Endothelial cell of umbilical vein (primary cell): ENCODE results near the gene CMSS1. TPM values are rescaled to one million over a fixed set of nuclear protein-coding genes. Genes with fewer than 3 reads are reported as not detected.

Experiments
- BruUV-seq: library from RNA; stranded (reverse); fragments of 400-500 nt; replicated peaks from 2 replicates; lab custom pipeline; 2021; lab: Mats Ljungman, UMichigan
- CTCF ChIA-PET: fragments of 300-600, 350-600 bp; sonication (Branson Sonifier 250); formaldehyde crosslinking; loops from one replicate; lab custom pipeline; 2021; ENCODE audit warnings: antibody characterized with exemption, inconsistent platforms; lab: Charles Lee
- POLR2A ChIA-PET: fragments of 300-600, 350-600 bp; sonication (Branson Sonifier 250); formaldehyde crosslinking; loops from one replicate; lab custom pipeline; 2021; ENCODE audit warnings: antibody characterized with exemption, inconsistent platforms; lab: Charles Lee
- DNase-seq: peaks from one replicate; pipeline ENCODE4 v3.0.0-alpha.2; 2011; ENCODE audit warnings: low read depth, low spot score
- FAIRE-seq: peaks from 2 replicates; lab custom pipeline; 2011; peaks lifted over from hg19 to GRCh38; lab: Jason Lieb, UNC
- H2AFZ ChIP-seq: 2 replicates; pipeline ENCODE4 v1.6.0; 2012; ENCODE audit warnings: low read depth, low read length, control low read depth, inconsistent platforms
- H3K27ac ChIP-seq: 2 replicates; pipeline ENCODE4 v1.5.1; 2011; ENCODE audit warnings: low read depth, mild to moderate bottlenecking, control low read depth, low read length, moderate library complexity; ENCODE audit not compliant: insufficient read depth
- H3K27me3 ChIP-seq, 2 experiments: 2 replicates each; pipeline versions ENCODE4 v1.6.0 to v1.6.1; 2011; ENCODE audit warnings: low read length in 2 of 2, mixed read lengths in 1 of 2; ENCODE audit not compliant: control insufficient read depth in 2 of 2, insufficient read depth in 2 of 2
- H3K36me3 ChIP-seq, 2 experiments: 2 replicates in 1 of 2; 3 replicates in 1 of 2; pipeline ENCODE4 v1.5.1; 2011; ENCODE audit warnings: low read length in 2 of 2, mild to moderate bottlenecking in 1 of 2, moderate library complexity in 1 of 2; ENCODE audit not compliant: control insufficient read depth in 2 of 2, insufficient read depth in 2 of 2; ENCODE audit errors: extremely low read depth in 1 of 2
- H3K4me1 ChIP-seq: 3 replicates; pipeline ENCODE4 v1.5.1; 2011; ENCODE audit warnings: mild to moderate bottlenecking, low read length; ENCODE audit not compliant: control insufficient read depth, insufficient read depth; ENCODE audit errors: extremely low read depth
- H3K4me2 ChIP-seq: 2 replicates; pipeline ENCODE4 v1.6.1; 2011; ENCODE audit warnings: low read length, control low read depth, mixed read lengths; ENCODE audit not compliant: insufficient read depth
- H3K4me3 ChIP-seq, 3 experiments: fragments of 200-600 bp in 1 of 3; sonication (generic), shearing (Covaris generic) in 1 of 3; replicated peaks in 1 of 3; 2 replicates each; pipeline ENCODE4 v1.5.1; 2011 to 2016; ENCODE audit warnings: control low read depth in 3 of 3, low read length in 3 of 3, mild to moderate bottlenecking in 2 of 3, inconsistent platforms in 1 of 3, low read depth in 1 of 3, moderate library complexity in 1 of 3; ENCODE audit not compliant: insufficient read depth in 1 of 3
- H3K79me2 ChIP-seq: 2 replicates; pipeline ENCODE4 v1.6.0; 2012; ENCODE audit warnings: low read length, inconsistent platforms; ENCODE audit not compliant: control insufficient read depth, insufficient read depth
- H3K9ac ChIP-seq: replicated peaks from 2 replicates; pipeline ENCODE3; 2011; ENCODE audit warnings: low read length, control low read depth; ENCODE audit not compliant: insufficient read depth; ENCODE audit errors: extremely low read depth
- H3K9me1 ChIP-seq: replicated peaks from 3 replicates; pipeline ENCODE4 v1.6.0; 2011; ENCODE audit warnings: mild to moderate bottlenecking, low read length; ENCODE audit not compliant: control insufficient read depth, insufficient read depth; ENCODE audit errors: extremely low read depth
- H3K9me3 ChIP-seq: replicated peaks from 2 replicates; pipeline ENCODE4 v1.5.1; 2012; ENCODE audit warnings: low read length, inconsistent platforms; ENCODE audit not compliant: control insufficient read depth, insufficient read depth
- H4K20me1 ChIP-seq: replicated peaks from 2 replicates; pipeline ENCODE3; 2011; ENCODE audit warnings: mild to moderate bottlenecking, low read length; ENCODE audit not compliant: control insufficient read depth, insufficient read depth; ENCODE audit errors: extremely low read depth
- CTCF ChIP-seq, 2 donors: IDR thresholded peaks; 1 replicate in 1 of 2; 2 replicates in 1 of 2; pipeline ENCODE4 v1.5.1; 2011; ENCODE audit warnings: low read length in 2 of 2, mild to moderate bottlenecking in 2 of 2, moderate library complexity in 2 of 2, control low read depth in 1 of 2, inconsistent platforms in 1 of 2, low read depth in 1 of 2; ENCODE audit not compliant: insufficient read depth in 1 of 2; ENCODE audit errors: extremely low read depth in 1 of 2
- EZH2 ChIP-seq: IDR thresholded peaks from 2 replicates; pipeline ENCODE4 v1.6.1; 2012; ENCODE audit warnings: borderline replicate concordance, low read depth, mild to moderate bottlenecking, moderate library complexity, low read length, inconsistent platforms; ENCODE audit not compliant: severe bottlenecking
- FOS ChIP-seq: IDR thresholded peaks from 2 replicates; pipeline ENCODE4 v1.6.1; 2011; ENCODE audit warnings: mild to moderate bottlenecking, low read length, moderate library complexity, borderline replicate concordance; ENCODE audit not compliant: insufficient read depth
- MAX ChIP-seq: IDR thresholded peaks from 2 replicates; pipeline ENCODE4 v1.6.1; 2011; ENCODE audit not compliant: insufficient read depth, insufficient read length
- POLR2A ChIP-seq: IDR thresholded peaks from 2 replicates; pipeline ENCODE4 v1.6.1; 2012; ENCODE audit warnings: low read depth, mild to moderate bottlenecking, control low read depth, low read length
- POLR2AphosphoS5 ChIP-seq: IDR thresholded peaks from 2 replicates; pipeline ENCODE4 v1.6.1; 2012; ENCODE audit warnings: low read depth, mild to moderate bottlenecking, control low read depth, low read length, moderate library complexity; ENCODE audit not compliant: insufficient read depth
- dilution Hi-C: fragments of 300-500 bp; cut with MboI; formaldehyde crosslinking; loops from one replicate; pipeline ENCODE4 v1.15.0; 2019; ENCODE audit warnings: low sequenced_read_pairs; ENCODE audit not compliant: extremely low pct_ligation_motif_present
- intact Hi-C: fragments of 100-400 bp; cut with micrococcal nuclease; formaldehyde crosslinking; loops from one replicate; pipeline ENCODE4 v1.10.0; 2022
- polyA plus RNA-seq, 4 experiments: library from polyadenylated mRNA; depleted of rRNA in 3 of 4; stranded (reverse) in 3 of 4; unstranded in 1 of 4; fragments of >200 nt; gene quantifications; 2 replicates each; pipeline versions ENCODE4 v1.2.1 to v1.2.3, GENCODE V29; 2011 to 2012; ENCODE audit warnings: missing spikeins in 1 of 4
- total RNA-seq: library from RNA; stranded (reverse); gene quantifications from 2 replicates; pipeline ENCODE4 v1.2.3, GENCODE V29; 2021

Gene CMSS1
- total and polyA plus RNA-seq, 2 donors (not counting 3 experiments of a cell fraction or from before 2014, with no cell fraction given) = 9.7 to 60.6 TPM

GRCh38 chr3:99868311-99868646, 50.6 kb downstream of the CMSS1 start:
- ChIA-PET POLR2A (interaction anchor here (0.8 to 1.5 kb wide), 3 partner anchors 173 to 392 kb away, joined by 3 to 6 read pairs (median 4); partner anchors contain the start of gene TBC1D23), CTCF (interaction anchor here (0.7 to 2.0 kb wide), 6 partner anchors 24 to 386 kb away, joined by 3 to 13 read pairs (median 4); no protein-coding TSS in a partner anchor)
- no TSS peak for BruUV-seq
- no peak for TF ChIP-seq POLR2A
- TF ChIP-seq MAX = no peak
- TF ChIP-seq CTCF (IDR thresholded peaks at IDR 0.05; ENCODE audit: extremely low read depth in 1 of 2, insufficient read depth in 1 of 2, low read depth in 1 of 2, low read length in 2 of 2) = no peak
- TF ChIP-seq EZH2 = no peak
- no peak for TF ChIP-seq FOS
- TF ChIP-seq POLR2AphosphoS5 = no peak
- Histone ChIP-seq H3K4me3 (no peak overlapping the region), H3K27me3 (no peaks in the 10 kb centered on the region), H3K9me1 (peaks cover 4% of the 10 kb centered on the region), H3K9ac (no peak overlapping the region), H3K27ac (no peak overlapping the region), H3K36me3 (peaks cover 0 to 4% of the 10 kb centered on the region in 2 experiments), H4K20me1 (peaks cover 7% of the 10 kb centered on the region), H3K9me3 (no peaks in the 10 kb centered on the region), H3K4me2 (no peak overlapping the region), H3K79me2 (peaks cover 72% of the 10 kb centered on the region), H2AFZ (no peak overlapping the region), H3K4me1 (peaks cover 59% of the 10 kb centered on the region)
- intact Hi-C loops = no loop called here
- DNase-seq = peak; percentile 41
- dilution Hi-C loops = no loop called here
- no peak for FAIRE-seq
